HG02623 (cell line): ENCODE results near the gene ZYG11B.
A peak's percentile ranks its signal among the peaks of the same experiment; 100 is the strongest.
"Not testable (repeated sequence)": the region's sequence is repeated elsewhere in the genome, so short reads cannot be mapped to it uniquely, and the experiment has no call there.

Source experiments
- ATAC-seq: cut with Tn5 transposase; IDR thresholded peaks from one replicate; pipeline ENCODE4 v1.9.1; 2021; ENCODE audit warnings: moderate library complexity; ENCODE audit not compliant: unreplicated experiment

Gene ZYG11B

DNA sequence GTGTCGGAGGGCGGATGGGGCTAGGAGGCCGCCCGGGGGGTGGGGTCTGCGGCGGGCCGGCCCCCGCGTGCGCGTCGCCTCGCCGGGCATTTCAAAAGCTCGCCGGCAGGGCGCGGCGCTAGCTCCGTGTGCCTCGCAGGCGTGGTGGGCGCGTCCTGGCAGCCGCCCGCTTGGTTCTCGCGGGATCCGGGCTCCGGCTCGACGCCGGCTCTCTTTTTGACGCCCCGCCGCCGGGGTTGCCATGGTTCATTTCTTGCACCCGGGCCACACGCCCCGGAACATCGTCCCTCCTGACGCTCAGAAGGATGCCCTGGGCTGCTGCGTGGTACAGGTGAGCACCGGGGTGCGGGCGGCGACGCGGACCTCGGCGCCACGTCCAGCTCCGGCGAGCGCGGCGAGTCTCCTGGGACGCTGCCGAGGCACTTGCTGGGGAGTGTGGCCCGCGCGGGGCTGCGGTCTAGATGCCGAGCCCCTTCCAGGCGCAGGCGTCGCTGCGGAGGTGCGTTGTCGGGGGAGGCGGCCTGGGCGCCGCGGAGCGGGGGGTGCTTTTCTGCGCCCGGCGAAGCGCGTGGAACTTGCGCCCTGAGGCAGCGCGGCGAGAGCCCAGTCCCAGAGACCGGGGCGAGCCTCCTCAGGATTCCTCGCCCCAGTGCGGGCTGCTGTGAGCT is 116.5 kb downstream of the ZYG11B start, which contains the start of gene ZYG11A:
Gene ZYG11A (plus strand): TSS at position 118 of the 668 bp plus-strand sequence. CDS start 124 bp downstream, at position 242.
- ATAC-seq, result peak; percentile 74

DNA sequence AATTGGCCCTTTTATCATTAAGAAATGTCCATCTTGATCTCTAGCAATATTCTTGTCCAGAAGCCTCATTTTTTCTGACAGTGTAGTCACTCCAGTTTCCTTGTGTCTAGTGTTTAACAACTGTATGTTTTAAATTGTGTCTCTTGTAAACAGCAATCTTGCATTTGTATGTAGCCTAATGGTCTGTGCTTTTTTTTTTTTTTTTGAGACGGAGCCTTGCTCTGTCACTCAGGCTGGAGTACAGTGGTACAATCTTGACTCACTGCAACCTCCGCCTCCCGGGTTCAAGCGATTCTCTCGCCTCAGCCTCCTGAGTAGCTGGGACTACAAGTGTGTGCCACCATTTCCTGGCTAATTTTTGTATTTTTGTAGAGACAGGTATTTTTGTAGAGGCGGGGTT is 118.9 kb downstream of the ZYG11B start:
- not testable (repeated sequence) for ATAC-seq

DNA sequence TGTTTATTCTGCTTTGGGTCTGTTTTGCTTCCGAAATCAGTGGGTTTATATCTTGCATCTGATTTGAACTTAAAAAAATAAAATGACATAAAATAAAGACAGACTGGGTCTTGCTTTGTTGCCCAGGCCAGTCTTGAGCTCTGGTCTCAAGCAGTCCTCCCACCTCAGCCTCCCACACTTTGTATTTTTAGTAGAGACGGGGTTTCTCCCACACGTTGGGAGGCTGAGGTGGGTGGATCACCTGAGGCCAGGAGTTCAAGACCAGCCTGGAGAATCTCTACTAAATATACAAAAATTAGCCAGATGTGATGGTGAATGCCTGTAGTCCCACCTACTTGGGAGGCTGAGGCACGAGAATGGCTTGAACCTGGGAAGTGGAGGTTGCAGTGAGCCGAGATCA is 122.2 kb downstream of the ZYG11B start:
- ATAC-seq, result no peak

DNA sequence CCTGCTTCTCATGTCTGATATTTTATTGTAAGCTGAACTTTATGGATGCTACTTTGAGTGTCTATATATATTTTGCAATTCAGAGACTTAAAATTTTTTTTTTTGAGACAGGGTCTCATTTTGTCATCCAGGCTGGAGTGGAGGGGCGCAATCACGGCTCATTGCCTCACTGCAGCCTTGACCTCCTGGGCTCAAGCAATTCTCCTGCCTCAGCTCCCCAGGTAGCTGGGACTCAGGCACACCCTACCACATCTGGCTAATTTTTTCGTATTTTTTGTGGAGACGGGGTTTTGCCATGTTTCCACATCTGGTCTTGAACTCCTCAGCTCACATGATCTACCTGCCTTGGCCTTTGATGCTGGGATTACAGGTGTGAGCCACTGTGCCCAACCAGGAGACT is 124.7 kb downstream of the ZYG11B start:
- no peak for ATAC-seq

DNA sequence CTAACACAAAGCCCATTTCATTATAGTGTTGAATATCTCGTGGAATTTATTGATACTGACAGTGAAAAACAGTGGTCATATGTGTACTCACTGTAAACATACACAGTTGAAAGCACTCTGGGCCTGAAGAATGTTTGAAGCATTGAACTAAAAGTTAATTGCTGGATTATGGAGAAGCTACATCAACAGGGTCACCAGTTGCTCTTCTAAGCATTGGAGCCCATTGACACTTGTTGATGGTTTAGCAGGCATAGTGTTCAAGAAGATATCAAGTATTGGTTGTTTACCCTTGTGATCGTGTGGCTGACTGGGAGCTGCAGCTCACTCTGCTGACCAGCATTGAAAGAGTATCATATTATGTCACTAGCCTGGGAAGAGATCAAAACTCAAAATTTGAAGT is 126.6 kb downstream of the ZYG11B start:
- ATAC-seq, result no peak

DNA sequence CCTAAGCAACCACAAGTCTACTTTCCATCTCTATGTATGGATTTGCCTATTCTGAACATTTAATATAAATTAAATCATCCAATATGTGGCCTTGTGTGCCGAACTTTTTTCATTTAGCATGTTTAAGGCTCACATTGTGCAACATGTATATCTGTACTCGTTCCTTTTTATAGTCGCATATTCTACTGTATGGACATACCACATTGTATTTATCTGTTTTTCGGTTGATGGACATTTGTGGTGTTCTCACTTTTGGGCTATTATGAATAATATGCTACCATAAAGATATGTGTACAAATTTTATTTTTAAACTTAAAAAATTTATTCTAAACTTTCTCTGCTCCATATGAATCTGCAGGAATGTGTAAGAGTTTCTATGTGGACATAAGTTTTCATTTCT is 129.3 kb downstream of the ZYG11B start:
- no peak for ATAC-seq

DNA sequence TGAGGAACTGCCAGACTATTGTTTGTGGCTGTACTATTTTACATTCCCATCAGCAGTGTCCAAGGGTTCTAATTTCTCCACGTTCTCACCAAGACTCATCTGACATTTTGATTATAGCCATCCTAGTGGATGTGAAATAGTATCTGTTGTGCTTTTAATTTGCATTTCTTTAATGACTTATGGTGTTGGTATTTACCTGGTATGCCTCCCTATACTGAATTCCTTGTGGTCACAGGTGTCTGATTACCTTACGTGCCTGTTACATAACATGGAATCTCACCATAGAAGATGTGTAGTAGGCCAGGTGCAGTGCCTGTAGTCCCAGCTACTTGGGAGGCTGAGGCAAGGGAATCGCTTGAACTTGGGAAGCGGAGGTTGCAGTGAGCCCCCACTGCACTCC is 129.8 kb downstream of the ZYG11B start:
- ATAC-seq, result no peak

DNA sequence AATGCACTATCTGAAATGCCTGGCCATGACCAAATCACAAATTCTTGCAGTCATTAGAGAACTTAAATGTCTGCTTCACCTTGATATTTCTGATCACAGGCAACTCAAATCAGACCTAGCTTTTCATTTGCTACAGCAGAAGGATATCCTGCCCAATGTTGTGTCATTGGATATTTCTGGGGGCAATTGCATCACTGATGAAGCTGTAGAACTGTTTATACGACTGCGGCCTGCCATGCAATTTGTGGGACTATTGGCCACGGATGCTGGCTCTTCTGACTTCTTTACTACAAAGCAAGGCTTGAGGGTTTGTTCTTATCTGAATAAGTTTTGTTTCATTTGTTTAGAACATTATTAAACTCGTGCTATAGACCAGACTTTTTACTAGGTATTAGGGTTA is 131.2 kb downstream of the ZYG11B start:
- ATAC-seq, result no peak

DNA sequence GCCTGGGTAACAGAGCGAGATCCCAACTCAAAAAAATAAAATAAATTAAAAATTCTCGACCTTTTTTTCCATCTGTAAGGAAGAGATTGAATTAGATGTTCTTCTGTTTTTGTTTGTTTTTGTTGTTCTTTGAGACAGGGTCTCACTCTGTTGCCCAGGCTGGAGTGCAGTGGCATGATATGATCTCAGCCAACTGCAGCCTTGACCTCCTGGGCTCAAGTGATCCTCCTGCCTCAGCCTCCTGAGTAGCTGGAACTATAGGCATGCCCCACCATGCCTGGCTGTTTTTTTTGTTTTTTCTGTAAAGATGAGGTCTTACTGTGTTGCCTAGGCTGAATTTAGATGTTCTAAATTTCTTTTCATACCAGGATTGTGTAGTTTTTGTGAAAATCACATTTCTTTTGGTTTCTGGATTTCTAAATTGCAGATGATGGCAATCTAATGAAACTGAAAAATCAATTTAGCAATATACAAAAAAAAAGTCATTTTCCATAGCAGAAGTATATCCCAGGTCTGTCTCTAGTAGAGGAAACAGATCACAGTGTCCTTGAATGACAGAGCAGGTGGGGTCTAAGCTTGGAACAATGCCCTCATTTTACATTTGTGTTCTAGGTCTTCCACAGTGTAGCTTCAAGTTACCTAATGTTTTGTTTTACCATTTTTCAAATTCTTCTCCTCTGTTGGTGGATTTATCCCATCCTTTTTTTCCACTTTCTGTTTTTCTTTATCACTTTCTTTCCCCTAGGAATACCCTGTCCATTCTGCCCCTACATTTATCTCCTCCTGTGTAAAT is 136.6 kb downstream of the ZYG11B start:
- no peak for ATAC-seq

DNA sequence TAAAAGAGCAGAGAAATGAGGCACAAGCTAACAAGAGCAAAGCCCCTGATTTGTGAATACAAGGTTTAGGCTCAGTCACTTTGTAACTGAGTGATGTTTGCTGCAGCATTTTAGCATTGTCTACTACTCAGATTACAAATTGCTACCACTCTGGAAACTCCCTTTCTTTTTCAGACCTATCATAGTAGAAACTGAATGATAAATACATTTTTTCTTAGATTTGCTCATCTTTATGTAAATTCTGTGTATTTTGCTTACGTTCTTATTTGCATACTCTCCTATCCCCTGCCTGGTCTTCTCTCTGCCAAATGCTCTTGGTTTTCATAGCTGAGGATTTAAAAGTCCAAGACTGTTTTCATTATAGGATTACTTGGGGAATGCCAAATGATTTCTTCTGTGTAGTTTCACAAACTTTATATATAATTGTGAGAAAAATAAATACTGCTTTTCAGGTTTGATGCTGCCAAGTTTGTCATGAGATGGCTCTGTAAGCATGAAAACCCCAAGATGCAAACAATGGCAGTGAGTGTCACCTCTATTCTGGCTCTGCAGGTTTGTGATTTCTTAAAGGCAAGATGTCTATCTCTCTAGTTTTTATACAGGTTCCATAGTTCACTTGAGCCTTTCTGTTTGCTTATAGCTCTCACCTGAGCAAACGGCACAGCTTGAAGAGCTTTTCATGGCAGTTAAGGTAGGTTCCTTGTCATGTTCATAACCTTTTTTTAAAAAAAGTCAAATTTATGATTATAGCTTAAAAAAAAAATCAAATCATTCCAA is 141.0 kb downstream of the ZYG11B start:
- ATAC-seq, result peak; percentile 76

DNA sequence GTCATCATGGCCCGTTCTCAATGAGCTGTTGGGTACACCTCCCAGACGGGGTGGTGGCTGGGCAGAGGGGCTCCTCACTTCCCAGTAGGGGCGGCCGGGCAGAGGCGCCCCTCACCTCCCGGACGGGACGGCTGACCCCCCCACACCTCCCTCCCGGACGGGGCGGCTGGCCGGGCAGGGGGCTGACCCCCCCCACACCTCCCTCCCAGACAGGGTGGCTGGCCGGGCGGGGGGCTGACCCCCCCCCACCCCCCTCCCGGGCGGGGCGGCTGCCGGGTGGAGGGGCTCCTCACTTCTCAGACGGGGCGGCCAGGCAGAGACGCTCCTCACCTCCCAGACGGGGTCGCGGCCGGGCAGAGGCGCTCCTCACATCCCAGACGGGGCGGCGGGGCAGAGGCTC is 143.5 kb downstream of the ZYG11B start:
- not testable (repeated sequence) for ATAC-seq

DNA sequence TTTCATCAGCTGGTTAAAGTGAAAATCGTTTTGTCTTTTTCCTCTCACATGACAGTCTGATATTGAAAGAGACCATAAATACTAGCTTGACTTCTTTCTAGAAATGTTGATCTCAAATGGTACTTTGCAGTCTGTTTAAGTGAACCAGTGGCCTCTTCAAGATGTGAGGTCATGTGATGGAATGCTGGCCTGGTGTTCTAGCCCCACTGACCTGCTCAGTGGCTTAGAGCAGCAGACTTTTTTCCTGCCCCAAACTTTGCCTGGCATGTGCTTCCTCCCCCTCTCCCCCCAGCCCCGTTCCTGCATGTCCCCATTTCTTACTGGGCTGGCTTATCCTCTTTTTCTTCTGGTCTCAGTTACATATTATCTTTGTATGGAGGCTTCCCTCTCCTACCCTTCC is 150.6 kb downstream of the ZYG11B start:
- no peak for ATAC-seq
